Stimulated activated CD8-positive, alpha-beta memory T cell treated with anti-CD3 and anti-CD28 coated beads, Interleukin-7, amount 100 ng/mL, for 1 hour (primary cell): Measurements from ENCODE around the gene ZFYVE9.
"Not testable (repeated sequence)": the region's sequence is repeated elsewhere in the genome, so short reads cannot be mapped to it uniquely, and the experiment has no call there.

Experiments used
- DNase-seq, 2 donors: peaks; one replicate each; pipeline ENCODE4 v3.0.0-alpha.2; 2020; ENCODE audit warnings: low read depth in 2 of 2

ZFYVE9 gene

DNA sequence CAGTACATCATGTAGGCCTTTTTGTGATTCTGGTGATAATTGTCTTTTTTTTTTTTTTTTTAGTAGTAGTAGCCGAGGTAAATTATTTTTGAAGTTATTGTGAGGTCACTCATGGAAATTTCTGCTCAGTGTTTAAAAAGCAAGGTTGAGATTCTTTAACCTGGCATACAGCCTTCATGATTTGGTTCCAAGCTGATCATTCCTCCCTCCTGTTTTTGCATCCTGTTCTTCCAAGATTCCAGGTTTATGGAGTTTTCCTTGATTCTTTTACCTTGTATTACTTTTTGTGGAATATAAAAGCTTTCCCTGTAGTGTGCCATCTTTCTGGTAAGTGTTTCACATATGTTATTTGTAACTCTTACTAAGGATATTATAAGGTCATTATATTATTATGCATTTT lies 9.1 kb downstream of the ZFYVE9 start:
- no peak for DNase-seq

DNA sequence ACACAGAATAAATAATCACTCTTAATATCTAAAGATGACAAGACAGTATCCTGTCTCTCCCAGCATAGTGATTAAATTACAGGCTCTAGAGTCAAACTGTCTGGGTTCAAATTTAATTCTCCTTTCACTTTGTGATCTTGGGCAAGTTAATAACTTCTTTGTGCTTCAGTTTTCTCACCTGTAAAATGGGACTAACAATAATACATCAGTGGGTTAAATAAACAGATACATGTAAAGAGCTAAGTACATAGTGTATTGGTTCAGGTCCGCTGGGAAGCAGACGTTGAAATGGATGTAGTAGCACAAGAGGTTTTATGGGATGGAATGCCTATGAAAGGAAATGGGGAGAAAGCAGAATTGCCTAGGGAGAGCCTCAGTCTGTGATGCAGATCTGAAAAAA lies 10.7 kb downstream of the ZFYVE9 start:
- DNase-seq, result no peak

- DNase-seq, result no peak
Observed at GRCh38 chr1:52153010-52153409, 11.1 kb downstream of the ZFYVE9 start.

DNA sequence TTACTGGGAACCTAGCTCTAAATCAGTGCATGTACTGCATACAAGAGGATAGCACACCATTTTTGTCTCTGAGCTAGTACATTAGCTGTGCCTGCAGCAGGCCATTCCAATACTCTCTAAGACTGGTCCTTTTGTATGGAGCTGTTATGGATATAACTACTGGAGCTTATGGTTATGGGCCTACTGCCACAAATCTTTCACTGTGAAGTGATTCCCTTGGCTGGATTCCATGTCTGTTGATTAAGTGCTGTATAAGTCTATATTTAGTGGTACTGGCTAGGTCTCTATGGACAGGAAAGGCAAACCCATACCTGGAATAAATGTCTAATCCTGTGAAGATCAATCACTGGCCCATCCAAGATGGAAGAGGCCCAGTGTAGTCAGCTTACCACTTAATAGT lies 12.0 kb downstream of the ZFYVE9 start:
- DNase-seq, result no peak

- no peak for DNase-seq
Observed at GRCh38 chr1:52156460-52156859, 14.6 kb downstream of the ZFYVE9 start.

DNA sequence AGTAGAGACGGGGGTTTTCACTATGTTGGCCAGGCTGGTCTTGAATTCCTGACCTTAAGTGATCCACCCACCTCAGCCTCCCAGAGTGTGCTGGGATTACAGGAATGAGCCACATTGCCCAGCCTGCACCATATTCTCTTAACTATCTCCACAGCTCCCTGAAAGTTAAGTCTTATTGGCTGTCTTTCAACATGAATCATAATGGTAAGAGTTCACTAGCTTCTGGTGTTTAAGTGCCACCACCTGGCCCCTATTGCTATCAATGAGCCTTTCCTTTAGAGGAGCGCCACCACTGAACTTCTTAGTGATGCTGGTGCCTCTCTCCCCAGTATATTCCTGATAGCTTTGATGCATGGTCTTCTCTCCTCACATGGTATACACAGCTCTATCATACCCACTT lies 15.7 kb downstream of the ZFYVE9 start:
- DNase-seq, result no peak

GRCh38 chr1:52158218-52158617 lies 16.3 kb downstream of the ZFYVE9 start:
- no peak for DNase-seq

GRCh38 chr1:52159033-52159789 lies 17.3 kb downstream of the ZFYVE9 start:
- no peak for DNase-seq

DNA sequence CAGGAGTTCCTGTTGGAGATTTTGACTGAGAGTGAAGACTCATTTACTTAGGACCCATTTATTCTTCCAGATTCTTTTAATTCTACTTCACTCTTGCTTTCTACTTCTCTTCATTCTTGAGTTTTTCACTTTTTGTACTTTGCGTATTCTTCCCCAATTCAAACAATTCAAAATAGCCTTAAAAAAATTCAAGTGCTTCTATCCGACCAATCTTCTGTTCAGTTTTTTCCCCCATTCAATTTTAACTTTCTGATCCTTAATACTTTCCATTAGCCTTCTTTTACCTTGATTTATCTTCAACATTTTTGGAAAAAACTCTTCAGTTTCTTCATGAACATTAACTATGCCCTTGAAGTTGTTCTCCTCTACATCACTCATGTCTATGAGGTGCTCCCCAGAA lies 21.1 kb downstream of the ZFYVE9 start:
- DNase-seq, result no peak

- no peak for DNase-seq
Observed at GRCh38 chr1:52164604-52165003, 22.7 kb downstream of the ZFYVE9 start.

DNA sequence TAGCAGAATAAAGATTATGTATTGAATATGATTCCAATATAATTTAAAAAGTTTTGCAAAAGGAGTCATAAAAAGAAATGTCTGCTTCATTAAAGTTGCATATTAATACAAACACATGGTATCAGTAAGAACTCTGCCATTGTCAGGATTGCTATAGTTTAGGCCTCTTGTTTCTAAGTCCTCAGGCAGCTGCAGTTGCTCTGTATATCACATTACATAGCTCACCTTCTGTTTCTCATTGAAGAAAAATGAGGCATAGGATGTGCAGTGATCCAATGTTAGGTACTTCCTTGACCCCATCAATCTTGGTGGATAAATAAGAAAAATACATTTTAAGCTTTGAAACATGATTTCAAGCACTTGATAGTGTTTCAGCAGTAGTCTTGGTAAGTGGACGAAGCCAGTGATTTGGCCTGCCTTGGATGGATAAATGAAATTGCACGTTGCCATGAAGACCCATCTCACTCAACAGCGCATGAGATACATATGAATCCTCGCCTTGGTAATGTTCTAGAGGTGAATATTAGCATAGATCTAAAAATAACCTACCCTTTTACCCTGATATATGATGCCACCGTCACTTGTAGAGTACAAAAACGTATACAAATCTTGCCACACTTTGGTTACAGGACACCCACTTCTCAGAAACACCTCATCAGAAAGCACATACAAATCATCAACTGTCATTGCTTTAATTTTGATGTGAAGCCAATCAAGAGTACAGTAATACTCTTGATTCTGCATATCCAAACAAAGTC lies 25.3 kb downstream of the ZFYVE9 start:
- no peak for DNase-seq

DNA sequence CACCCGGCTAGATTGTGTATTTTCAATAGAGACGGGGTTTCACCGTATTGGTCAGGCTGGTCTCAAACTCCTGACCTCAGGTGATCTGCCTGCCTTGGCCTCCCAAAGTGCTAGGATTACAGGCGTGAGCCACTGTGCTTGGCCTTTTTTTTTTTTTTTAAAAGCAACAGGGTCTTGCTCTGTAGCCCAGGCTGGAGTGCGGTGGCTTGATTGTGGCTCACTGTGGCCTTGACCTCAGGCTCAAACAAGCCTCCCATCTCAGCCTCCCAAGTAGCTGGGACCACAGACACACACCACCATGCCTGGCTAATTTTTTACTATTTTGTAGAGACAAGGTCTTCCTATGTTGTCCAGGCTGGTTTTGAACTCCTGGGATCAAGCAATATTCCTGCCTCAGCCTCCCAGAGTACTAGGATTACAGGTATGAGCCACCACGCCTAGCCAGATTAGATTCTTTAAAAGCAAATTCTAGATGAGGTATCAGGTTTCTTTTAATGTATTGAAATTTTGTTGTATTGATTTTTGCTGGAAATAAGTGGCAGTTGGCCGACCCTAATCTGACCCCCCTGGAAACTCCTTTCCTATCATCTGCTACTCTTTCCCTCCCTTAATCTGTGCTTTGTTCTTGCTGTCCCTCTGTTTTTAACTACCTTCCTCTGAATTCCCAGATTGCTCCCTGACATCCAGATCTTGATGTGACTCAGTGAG lies 26.6 kb downstream of the ZFYVE9 start:
- no peak for DNase-seq

DNA sequence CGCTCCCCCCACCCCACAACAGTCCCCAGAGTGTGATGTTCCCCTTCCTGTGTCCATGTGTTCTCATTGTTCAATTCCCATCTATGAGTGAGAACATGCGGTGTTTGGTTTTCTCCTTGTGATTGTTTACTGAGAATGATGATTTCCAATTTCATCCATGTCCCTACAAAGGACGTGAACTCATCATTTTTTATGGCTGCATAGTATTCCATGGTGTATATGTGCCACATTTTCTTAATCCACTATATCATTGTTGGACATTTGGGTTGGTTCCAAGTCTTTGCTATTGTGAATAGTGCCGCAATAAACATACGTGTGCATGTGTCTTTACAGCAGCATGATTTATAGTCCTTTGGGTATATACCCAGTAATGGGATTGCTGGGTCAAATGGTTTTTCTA lies 29.3 kb downstream of the ZFYVE9 start:
- DNase-seq, result not testable (repeated sequence)

DNA sequence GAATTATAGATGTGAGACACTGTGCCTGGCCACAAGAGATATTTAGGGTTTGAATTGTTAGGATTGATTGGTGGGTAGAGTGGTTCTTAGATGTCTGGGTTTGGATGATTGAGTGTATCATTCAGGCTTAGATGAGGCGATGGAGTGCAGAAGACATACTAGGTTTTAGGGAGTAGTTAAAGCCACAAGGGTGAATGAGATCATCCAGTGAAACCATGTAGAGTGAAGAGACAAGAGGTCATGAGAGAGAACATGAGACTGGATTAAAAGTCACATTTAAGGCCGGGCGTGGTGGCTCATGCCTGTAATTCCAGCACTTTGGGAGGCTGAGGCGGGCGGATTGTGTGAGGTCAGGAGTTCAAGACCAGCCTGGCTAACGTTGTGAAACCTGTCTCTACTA lies 37.2 kb downstream of the ZFYVE9 start:
- no peak for DNase-seq

DNA sequence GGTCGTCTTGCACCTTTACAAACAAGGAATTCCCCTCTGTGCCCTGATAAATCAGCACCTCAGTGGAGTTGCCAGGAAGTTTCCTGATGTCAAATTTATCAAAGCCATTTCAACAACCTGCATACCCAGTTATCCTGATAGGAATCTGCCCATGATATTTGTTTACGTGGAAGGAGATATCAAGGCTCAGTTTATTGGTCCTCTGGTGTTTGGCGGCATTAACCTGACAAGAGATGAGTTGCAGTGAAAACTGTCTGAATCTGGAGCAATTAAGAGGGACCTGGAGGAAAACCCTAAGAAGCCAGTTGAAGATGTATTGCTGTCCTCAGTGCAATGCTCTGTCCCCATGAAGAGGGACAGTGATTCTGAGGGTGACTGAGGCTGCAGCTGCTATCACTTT lies 38.3 kb downstream of the ZFYVE9 start:
- no peak for DNase-seq

DNA sequence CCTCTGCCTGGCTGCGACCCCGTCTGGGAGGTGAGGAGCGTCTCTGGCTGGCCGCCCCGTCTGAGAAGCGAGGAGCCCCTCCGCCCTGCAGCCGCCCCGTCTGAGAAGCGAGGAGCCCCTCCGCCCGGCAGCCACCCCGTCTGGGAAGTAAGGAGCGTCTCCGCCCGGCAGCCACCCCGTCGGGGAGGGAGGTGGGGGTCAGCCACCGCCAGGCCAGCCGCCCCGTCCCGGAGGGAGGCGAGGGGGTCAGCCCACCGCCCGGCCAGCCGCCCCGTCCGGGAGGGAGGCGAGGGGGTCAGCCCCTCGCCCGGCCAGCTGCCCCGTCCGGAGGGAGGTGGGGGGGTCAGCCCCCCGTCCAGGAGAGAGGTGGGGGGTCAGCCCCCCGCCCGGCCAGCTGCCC lies 39.9 kb downstream of the ZFYVE9 start:
- DNase-seq, result not testable (repeated sequence)

DNA sequence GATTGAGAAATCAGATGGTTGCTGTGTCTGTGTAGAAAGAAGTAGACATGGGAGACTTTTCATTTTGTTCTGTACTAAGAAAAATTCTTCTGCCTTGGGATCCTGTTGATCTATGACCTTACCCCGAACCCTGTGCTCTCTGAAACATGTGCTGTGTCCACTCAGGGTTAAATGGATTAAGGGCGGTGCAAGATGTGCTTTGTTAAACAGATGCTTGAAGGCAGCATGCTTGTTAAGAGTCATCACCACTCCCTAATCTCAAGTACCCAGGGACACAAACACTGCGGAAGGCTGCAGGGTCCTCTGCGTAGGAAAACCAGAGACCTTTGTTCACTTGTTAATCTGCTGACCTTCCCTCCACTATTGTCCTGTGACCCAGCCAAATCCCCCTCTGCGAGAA lies 40.4 kb downstream of the ZFYVE9 start:
- DNase-seq, result not testable (repeated sequence)

- no peak for DNase-seq
Observed at GRCh38 chr1:52182874-52183400, 41.0 kb downstream of the ZFYVE9 start.

GRCh38 chr1:52186449-52186848 lies 44.6 kb downstream of the ZFYVE9 start:
- DNase-seq, result no peak

- no peak for DNase-seq
Observed at GRCh38 chr1:52189898-52190480, 48.1 kb downstream of the ZFYVE9 start.

DNA sequence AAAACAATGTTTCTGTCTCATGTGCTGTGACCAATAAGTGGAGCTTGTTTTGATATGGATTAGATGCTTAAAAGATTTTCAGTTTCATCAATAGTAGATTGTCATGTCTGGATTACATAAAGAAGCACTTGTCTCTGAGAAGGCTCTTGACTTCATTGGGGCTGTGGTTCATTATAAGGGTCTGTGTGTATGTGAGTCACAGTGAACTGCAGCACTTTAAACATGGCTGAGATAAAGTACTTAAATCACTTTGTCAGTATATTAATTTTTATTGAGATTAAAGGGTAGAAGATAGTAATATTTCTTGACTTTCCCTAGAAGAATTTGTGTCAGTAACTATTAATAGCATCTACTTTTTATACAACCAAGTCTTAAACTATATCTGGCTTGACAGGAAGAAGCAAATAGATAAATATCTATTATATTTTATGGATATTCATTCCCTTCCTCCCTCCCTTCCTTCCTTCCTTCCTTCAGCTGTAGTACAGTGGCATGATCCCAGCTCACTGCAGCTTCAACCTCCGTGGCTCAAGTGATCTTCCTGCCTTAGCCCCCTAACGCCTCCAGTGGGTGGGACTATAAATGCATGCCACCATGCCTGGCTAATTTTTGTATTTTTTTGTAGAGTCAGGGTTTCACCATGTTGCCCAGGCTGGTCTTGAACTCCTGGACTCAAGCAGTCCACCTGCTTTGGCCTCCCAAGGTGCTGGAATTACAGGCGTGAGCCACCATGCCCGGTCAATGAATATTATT lies 48.8 kb downstream of the ZFYVE9 start:
- no peak for DNase-seq
